ENCODE data around the gene SNCB. TPM values are rescaled to one million over a fixed set of nuclear protein-coding genes. Genes with fewer than 3 reads are reported as not detected.

SNCB gene
- total RNA-seq, 1 experiment from 2014 or later, result 2.1 TPM

DNA sequence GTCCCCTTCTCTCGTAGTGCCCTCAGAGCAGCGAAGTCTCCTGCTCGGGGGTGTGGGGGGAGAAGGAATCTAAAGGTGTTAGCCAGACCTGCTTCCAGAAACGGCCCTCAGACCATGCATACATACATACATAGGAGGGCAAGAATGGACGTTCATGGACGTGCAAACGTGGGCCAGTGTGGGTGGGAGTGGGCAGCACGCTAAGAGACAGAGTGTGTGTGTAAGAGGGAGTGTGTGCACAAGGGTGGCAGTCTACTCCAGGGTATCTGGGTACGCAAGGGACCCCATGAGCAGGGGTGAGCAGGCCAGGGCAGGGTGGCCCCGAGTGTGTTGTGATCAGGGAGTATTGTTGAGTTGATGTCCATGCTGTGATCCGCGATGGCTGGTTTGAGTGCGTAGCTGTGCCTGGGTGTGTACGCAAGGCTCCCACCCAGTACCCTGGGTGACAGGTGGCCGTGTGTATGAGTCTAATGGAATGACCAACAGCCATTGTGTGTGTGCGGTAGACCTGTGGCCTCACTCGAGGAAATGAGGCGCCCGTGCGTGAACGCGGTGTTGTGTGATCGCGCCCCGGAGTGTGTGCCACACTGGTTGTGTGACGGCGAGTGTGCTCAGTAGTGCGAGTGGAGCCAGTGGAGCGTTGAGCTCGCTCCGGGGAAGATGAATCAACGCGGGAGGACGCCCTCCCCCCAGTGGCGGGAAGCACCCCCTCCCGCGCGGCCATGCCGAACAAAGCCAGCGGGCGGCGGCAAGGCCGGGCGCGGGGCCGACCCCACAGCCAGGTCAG lies 21.2 kb downstream of the SNCB start:
- no peak overlapping the region for H3K27ac ChIP-seq (ENCODE audit: low read length)

DNA sequence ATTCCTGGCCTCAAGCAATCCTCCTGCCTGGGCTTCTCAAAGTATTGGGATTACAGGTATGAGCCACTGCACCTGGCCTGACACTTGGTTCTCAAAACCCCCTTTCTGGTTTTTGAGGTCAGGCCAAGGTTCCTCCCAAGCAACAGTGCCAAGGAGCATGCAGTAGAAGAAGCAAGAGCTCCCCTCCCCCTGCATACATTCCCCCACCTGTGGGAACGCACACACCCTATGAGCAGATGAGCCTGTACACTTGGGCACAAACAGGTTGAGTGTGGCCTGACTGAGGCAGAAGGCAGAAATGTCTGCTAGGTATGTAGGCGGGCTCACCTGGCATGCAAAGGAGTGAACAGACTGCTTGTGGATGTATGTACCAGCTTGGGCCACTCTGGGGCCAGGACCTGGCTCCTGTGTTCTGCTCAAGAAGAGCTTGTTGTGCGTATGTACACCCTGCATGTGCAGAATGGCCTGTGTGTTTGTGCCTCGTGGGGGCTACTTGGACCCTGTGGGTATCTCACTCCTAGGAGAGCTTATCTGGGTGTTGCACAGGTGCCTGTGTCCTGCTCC lies 22.1 kb downstream of the SNCB start:
- Histone ChIP-seq H4K20me1 (ENCODE audit: low read length) (peaks cover 11% of the 10 kb centered on the region), H3K4me3 (ENCODE audit: low read length) (no peak overlapping the region), H3K36me3 (ENCODE audit: low read depth, low read length) (no peaks in the 10 kb centered on the region), H3K9ac (ENCODE audit: low read length) (no peak overlapping the region), H3K27ac (ENCODE audit: low read length) (no peak overlapping the region), H2AFZ (ENCODE audit: low read length) (no peak overlapping the region), H3K79me2 (ENCODE audit: low read length) (0 out of 2 replicates have a peak, but pooled peaks cover 6% of the 10 kb centered on the region), H3K9me2 (replicated peaks; ENCODE audit: low read length) (no peaks in the 10 kb centered on the region), H3F3A (ENCODE audit: low read length, unreplicated experiment) (no peaks in the 10 kb centered on the region), H3K4me2 (ENCODE audit: low read length) (no peak overlapping the region), H3K9me3 (ENCODE audit: low read length) (no peaks in the 10 kb centered on the region), H3K4me1 (ENCODE audit: insufficient read depth, low read length) (peaks cover 5% of the 10 kb centered on the region), H3K27me3 (ENCODE audit: low read length) (no peaks in the 10 kb centered on the region)
- DNase-seq, result no peak
- ATAC-seq, result no peak
- intact Hi-C loops (cut with micrococcal nuclease), result no loop called here
- ChIA-PET POLR2A (ENCODE audit: unreplicated experiment) (no interaction called here), CTCF (no interaction called here)
- TF ChIP-seq, protein P1, sequence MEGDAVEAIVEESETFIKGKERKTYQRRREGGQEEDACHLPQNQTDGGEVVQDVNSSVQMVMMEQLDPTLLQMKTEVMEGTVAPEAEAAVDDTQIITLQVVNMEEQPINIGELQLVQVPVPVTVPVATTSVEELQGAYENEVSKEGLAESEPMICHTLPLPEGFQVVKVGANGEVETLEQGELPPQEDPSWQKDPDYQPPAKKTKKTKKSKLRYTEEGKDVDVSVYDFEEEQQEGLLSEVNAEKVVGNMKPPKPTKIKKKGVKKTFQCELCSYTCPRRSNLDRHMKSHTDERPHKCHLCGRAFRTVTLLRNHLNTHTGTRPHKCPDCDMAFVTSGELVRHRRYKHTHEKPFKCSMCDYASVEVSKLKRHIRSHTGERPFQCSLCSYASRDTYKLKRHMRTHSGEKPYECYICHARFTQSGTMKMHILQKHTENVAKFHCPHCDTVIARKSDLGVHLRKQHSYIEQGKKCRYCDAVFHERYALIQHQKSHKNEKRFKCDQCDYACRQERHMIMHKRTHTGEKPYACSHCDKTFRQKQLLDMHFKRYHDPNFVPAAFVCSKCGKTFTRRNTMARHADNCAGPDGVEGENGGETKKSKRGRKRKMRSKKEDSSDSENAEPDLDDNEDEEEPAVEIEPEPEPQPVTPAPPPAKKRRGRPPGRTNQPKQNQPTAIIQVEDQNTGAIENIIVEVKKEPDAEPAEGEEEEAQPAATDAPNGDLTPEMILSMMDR (conservative IDR thresholded peaks at IDR 0.05; ENCODE audit: low read depth, low read length), result no peak
- TF ChIP-seq EZH2 (IDR thresholded peaks at IDR 0.05; ENCODE audit: low read length, unreplicated experiment) (no peak), EZH2phosphoT487 (IDR thresholded peaks at IDR 0.05; ENCODE audit: borderline replicate concordance, low read length) (no peak)
- BruUV-seq (replicated peaks), result no TSS peak

More for the DNA sequence above, 21.2 kb downstream of the SNCB start:
- Histone ChIP-seq H3K36me3 (ENCODE audit: low read depth, low read length) (no peaks in the 10 kb centered on the region), H3K9me2 (replicated peaks; ENCODE audit: low read length) (no peaks in the 10 kb centered on the region), H2AFZ (ENCODE audit: low read length) (peak overlapping the region; percentile 73), H3F3A (ENCODE audit: low read length, unreplicated experiment) (no peaks in the 10 kb centered on the region), H3K9me3 (ENCODE audit: low read length) (no peaks in the 10 kb centered on the region), H3K27me3 (ENCODE audit: low read length) (no peaks in the 10 kb centered on the region), H3K9ac (ENCODE audit: low read length) (0 out of 2 replicates have a peak overlapping the region, but pooled peaks have one; percentile 17), H4K20me1 (ENCODE audit: low read length) (peaks cover 11% of the 10 kb centered on the region), H3K4me3 (ENCODE audit: low read length) (peak overlapping the region; percentile 77), H3K4me1 (ENCODE audit: insufficient read depth, low read length) (peaks cover 13% of the 10 kb centered on the region), H3K79me2 (ENCODE audit: low read length) (0 out of 2 replicates have a peak, but pooled peaks cover 6% of the 10 kb centered on the region), H3K4me2 (ENCODE audit: low read length) (peak overlapping the region; percentile 91)
- DNase-seq (no peak), ATAC-seq (peak; percentile 27)
- TF ChIP-seq, protein P1 (conservative IDR thresholded peaks at IDR 0.05; ENCODE audit: low read depth, low read length), result no peak
- TF ChIP-seq EZH2 (IDR thresholded peaks at IDR 0.05; ENCODE audit: low read length, unreplicated experiment), result no peak
- TF ChIP-seq EZH2phosphoT487 (IDR thresholded peaks at IDR 0.05; ENCODE audit: borderline replicate concordance, low read length), result no peak
- POLR2A ChIA-PET (ENCODE audit: unreplicated experiment), result no interaction called here
- TSS peak; percentile 59 for BruUV-seq (replicated peaks)
- CTCF ChIA-PET, result no interaction called here
- intact Hi-C loops (cut with micrococcal nuclease), result no loop called here

DNA sequence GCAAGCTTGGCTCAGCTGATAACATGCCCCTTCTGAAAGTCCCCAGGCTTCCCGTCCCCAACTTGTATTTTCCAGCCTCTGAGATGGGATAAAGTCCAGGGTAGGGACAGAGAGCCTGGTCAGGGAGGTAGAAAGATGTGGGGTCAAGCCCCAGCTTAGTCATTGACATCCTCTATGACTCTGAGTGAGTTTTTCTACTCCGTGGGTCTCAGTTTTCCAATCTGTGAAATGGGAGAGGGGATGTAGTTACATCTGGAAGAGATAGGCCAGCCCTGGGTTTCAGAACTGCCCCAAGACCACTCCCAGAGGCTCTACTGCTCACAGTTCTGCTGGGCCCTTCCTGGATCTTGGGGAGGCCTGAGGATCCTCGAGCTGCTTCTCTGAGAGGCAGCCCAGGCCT lies 23.5 kb downstream of the SNCB start:
- Histone ChIP-seq H4K20me1 (ENCODE audit: low read length) (peaks cover 11% of the 10 kb centered on the region), H3K79me2 (ENCODE audit: low read length) (0 out of 2 replicates have a peak, but pooled peaks cover 6% of the 10 kb centered on the region), H3K27me3 (ENCODE audit: low read length) (no peaks in the 10 kb centered on the region), H3K36me3 (ENCODE audit: low read depth, low read length) (no peaks in the 10 kb centered on the region), H3K4me1 (ENCODE audit: insufficient read depth, low read length) (peaks cover 5% of the 10 kb centered on the region), H3F3A (ENCODE audit: low read length, unreplicated experiment) (no peaks in the 10 kb centered on the region), H2AFZ (ENCODE audit: low read length) (no peak overlapping the region), H3K9me3 (ENCODE audit: low read length) (no peaks in the 10 kb centered on the region), H3K9me2 (replicated peaks; ENCODE audit: low read length) (no peaks in the 10 kb centered on the region), H3K9ac (ENCODE audit: low read length) (no peak overlapping the region), H3K4me3 (ENCODE audit: low read length) (no peak overlapping the region), H3K27ac (ENCODE audit: low read length) (no peak overlapping the region), H3K4me2 (ENCODE audit: low read length) (no peak overlapping the region)
- intact Hi-C loops (cut with micrococcal nuclease), result no loop called here
- no peak for ATAC-seq
- BruUV-seq (replicated peaks), result no TSS peak
- TF ChIP-seq EZH2phosphoT487 (IDR thresholded peaks at IDR 0.05; ENCODE audit: borderline replicate concordance, low read length), result no peak
- TF ChIP-seq EZH2 (IDR thresholded peaks at IDR 0.05; ENCODE audit: low read length, unreplicated experiment), result no peak
- TF ChIP-seq, protein P1 (conservative IDR thresholded peaks at IDR 0.05; ENCODE audit: low read depth, low read length), result no peak
- no peak for DNase-seq
- CTCF ChIA-PET, result no interaction called here
- POLR2A ChIA-PET (ENCODE audit: unreplicated experiment), result no interaction called here

Data from PC-3 (cell line).